NOMO-1 treated with DMSO at 0.1 percent for 48 hours (cell line): Measurements from ENCODE around the gene SCART1.
"Not testable (repeated sequence)": the region's sequence is repeated elsewhere in the genome, so short reads cannot be mapped to it uniquely, and the experiment has no call there.

ENCODE experiments used
- DNase-seq: peaks from one replicate; lab custom pipeline; 2025; ENCODE audit not compliant: unreplicated experiment; lab: John Stamatoyannopoulos, UW

SCART1 gene

GRCh38 chr10:133455196-133455595 is 1.5 kb downstream of the SCART1 start:
- DNase-seq: no peak

DNA sequence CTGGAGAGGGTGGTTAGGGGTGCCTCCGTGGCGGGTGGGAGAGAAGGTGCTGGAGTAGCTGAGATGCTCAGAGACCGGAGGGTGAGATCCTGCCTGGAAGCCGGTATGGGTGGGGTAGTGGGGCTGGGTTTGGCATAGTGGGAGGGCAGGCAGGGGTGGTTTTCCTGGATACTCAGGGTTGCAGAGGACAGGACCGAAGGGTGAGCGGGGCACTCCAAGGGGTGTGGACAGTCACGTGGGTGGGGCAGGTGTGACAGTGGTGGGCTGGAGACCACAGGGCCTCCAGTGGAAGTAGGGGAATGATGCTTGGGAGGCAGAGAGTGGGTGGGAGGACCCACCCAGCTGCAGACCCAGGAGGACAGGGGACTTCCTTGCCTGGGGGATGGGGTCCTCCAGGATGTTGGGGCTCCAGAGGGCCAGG is 1.9 kb downstream of the SCART1 start:
- no peak for DNase-seq

DNA sequence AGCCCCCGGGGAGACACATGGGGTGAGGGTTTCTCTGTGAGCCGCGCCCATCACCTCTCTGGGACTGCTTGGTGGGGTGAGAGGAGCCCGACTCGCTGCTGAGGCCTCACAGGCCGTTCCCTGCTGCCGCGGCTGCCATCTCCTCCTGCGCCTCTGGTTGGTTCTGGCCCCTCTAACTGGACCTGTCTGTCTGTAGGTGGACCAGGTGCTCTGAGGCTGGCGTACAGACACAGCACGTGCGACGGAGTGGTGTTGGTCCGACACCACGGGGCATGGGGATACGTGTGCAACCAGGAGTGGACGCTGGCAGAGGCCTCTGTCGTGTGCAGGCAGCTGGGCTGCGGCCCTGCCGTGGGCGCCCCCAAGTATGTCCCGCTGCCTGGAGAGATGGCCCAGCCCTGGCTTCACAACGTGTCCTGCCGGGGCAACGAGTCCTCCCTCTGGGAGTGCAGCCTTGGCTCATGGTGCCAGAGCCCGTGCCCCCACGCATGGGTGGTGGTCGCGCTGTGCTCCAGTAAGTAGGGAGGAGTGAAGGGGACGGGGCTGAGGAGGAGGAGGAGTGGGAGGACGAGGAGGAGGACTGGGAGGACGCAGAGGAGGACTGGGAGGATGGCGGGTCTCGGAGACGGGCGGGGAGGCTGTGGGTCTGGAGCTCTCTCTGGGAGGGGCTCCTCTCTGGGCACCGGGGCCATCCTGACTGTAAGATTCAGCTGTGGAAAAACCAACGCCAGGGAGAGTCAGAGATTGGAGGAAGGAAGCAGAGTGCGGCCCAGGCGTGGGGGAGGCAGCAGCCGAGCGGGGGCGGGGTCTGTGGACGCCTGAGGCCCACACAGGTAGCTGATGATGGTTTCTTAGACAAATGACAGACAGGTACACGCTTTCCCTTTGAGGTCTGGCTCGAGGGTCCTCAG is 2.6 kb downstream of the SCART1 start:
- DNase-seq: no peak

GRCh38 chr10:133457100-133457841 is 3.5 kb downstream of the SCART1 start:
- DNase-seq: no peak

GRCh38 chr10:133458021-133458709 is 4.4 kb downstream of the SCART1 start:
- no peak for DNase-seq

DNA sequence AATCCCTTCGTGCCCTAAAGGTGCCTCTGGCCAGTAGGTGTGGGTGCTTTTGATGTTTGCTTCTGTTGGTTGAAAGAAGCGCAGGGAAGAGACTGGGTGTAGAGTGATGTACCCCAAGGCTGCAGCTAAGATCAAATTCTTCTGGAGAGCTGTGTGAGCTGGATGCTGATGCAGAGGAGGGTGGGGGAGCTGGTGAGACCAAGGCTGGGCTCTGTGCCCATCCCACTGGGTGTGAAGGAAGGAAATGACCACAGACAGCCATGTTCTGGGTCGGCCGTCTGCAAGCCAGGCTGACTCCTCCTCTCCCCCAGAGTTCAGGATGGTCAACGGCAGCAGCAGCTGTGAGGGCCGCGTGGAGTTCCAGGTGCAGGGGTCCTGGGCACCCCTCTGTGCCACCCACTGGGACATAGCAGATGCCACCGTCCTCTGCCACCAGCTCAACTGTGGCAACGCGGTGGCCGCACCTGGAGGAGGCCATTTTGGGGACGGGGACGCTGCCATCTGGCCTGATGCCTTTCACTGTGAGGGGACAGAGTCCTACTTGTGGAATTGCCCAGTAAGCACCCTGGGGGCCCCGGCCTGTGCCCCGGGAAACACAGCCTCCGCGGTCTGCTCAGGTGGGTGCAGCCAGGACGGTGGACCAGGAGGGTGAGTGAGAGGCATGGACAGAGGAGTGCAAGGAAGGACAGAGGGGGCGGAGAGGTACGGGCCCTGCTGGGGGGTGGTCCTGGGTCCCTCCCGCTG is 5.1 kb downstream of the SCART1 start:
- DNase-seq: no peak

DNA sequence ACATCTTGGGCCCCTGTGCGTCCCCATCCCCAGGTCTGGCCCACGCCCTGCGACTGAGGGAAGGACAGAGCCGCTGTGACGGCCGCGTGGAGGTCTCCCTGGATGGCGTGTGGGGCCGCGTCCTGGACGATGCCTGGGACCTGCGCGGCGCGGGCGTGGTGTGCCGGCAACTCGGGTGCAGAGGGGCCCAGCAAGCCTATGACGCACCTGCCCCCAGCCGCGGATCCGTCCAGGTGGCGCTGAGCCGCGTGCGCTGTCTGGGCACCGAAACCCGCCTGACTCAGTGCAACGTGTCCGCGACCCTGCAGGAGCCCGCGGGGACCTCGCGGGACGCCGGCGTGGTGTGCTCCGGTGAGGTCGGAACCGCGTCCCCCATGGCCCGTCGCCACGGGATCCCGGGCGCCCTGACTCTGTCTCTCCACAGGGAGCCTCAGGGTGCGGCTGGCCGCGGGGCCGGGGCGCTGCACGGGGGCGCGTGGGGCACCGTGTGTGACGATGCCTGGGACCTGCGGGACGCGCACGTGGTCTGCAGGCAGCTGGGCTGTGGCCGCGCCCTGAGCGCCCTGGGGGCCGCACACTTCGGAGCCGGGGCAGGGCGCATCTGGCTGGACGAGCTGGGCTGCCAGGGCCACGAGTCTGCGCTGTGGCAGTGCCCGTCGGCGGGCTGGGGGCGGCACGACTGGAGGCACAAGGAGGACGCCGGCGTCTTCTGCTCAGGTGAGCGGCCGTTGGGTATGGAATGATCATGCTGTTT is 5.9 kb downstream of the SCART1 start:
- DNase-seq: no peak

DNA sequence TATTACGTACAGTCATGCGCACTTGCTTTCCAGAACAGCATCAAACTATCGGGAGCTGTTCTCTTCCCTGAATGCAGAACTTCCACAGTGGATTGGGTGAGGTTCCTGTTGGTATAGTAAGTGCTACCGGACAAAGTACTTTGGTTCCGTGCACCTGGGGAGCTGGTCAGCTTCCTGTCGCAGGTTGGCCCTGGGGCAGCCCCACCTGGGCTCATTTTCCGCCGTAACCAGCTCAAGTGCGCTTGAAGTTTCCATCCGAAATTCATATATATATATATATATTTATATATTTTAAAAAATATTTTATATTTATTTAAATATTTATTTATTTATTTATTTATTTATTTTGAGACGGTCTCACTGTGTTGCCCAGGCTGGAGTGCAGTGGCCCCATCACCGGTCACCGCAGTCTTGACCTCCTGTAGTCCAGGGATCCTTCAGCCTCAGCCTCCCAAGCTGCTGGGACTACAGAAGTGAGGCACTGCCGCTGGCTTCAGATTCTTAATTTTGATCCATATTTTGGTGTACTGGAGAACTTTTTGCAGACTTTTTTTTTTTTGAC is 6.5 kb downstream of the SCART1 start:
- DNase-seq: no peak

DNA sequence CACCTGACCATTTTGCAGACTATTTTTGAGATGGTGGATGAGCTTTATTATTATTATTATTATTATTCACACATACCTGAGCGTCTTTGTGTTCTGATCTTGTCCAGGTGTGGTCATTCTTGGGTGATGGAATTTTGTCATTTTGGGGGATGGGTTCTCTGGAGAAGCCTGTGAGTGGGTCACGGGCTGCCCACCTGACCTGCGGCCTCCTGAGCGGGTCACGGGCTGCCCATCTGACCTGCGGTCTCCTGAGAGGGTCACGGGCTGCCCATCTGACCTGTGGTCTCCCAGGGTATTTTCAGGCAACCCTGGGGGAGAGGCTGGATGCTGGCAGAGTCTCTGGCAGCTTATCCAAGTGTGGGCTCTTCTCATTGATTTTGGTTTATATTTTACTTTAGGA is 7.3 kb downstream of the SCART1 start:
- no peak for DNase-seq

- DNase-seq: no peak
These were observed 8.1 kb downstream of the SCART1 start for GRCh38 chr10:133461841-133462240.

GRCh38 chr10:133462512-133463305 is 9.0 kb downstream of the SCART1 start:
- DNase-seq: no peak

GRCh38 chr10:133464582-133465031 is 10.9 kb downstream of the SCART1 start:
- no peak for DNase-seq

GRCh38 chr10:133465191-133465949 is 11.6 kb downstream of the SCART1 start:
- no peak for DNase-seq

- DNase-seq: no peak
These were observed 12.3 kb downstream of the SCART1 start for GRCh38 chr10:133465950-133466474.

- DNase-seq: no peak
These were observed 13.0 kb downstream of the SCART1 start for GRCh38 chr10:133466683-133467275.

GRCh38 chr10:133467286-133467911 is 13.7 kb downstream of the SCART1 start:
- DNase-seq: no peak

DNA sequence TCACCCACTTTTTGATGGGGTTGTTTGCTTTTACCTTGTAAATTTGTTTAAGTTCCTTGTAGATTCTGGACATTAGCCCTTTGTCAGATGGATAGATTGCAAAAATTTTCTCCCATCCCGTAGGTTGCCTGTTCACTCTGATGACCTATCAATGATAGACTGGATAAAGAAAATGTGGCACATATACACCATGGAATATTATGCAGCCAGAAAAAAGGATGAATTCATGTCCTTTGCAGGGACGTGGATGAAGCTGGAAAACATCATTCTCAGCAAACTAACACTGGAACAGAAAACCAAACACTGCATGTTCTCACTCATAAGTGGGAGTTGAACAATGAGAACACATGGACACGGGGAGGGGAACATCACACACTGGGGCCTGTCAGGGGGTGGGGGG is 15.5 kb downstream of the SCART1 start:
- not testable (repeated sequence) for DNase-seq
